Limb (tissue), 2 donors: ENCODE results near the gene MESD.

ENCODE experiments used
- DNase-seq, 2 donors: peaks; one replicate each; pipeline ENCODE4 v3.0.0-alpha.2; 2016; ENCODE audit errors: extremely low spot score in 2 of 2

MESD gene

DNA sequence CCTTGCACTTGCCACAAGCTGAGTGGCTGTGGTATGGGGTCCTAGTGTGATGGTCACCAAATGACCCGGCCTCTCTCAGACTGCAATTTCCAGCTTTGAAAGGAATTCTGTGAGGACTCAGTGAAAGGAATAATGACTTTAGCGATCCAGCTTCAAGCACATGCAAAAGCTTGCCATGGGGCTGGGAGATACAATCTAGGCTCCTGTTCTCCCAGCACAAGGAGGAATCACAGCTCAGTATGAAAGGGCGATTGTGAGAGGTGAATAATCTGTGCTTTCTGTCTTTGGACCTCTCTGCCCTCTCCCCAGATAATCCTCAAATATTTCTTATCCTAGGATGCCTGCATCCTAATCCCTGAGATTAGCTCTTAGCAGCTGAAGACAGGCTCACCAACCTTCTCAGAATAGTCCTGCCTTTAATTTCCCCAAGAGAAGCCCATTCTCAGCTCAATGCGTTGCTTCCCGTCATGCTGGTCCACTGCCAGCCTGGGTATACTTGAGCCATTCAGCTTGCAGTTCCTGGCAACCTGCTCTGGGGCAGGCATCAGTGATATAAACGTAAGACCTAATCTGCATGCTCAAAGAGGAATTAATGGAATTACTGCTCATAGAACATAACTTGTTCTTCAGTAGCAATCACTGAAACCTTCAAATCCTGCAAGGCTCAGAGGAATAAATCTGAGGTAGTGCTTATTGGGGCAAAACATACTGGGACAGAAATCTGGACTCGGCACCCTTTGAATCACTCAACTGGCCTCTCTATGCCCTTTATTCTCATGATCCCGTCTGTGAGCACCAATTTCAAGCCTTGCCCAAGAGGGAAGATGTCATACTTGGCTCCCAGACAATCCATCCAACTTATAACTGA, 26.2 kb upstream of the MESD start:
- DNase-seq, result no peak

DNA sequence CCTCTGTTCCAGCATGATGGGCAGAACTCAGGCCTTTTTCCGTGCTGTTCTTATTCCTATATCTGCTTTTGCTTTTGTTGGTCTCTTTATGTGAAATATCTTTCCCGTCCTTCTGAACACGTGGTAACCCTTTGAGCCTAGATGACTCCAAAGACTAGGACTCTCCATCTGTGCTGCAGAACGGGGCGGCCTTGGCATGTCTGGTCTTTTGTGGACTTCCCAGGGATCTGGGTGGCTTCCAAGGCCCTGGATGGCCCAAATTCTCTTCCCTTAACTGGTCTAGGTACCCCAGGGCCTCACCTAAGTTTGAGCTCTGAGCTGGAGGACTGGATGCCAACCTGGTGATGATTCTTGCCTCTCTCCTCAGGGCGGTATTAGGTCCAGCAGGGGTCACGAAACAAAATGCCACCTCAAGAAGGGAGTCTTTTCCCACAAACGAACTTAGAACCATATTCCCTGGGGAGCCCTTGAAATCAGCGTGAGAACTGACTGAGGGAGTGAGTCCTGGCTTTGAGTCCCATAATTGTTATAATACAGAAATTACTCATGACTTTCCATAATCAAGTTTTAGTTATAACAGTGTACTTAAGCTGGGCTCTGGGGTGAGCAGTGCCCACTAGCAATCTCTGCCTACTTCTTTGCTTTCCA, 25.0 kb upstream of the MESD start:
- no peak for DNase-seq

DNA sequence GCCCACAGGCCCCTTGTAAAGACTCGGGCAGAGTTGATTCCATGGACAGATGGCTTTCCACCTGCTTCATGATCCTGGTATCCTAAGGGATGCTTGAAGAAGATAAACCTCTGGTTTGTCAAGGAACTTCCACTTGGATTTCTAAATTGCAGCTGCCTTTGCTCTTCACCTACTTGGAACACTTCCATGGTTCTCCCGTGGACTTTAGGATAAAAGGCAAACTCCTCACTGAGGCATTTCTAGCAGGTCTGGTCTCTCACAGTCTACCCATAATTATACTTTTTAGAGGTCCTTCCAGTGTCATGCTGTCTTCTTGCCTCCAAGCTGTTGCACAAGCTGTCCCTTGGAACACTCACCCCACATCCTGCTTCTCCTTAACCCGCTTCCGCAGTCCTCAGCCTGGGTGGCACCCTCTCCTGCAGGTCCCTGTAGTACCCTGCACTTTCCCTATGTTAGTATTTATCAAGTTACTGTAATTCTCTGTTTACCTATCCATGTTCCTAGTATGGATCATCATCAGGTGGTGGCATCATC, 23.8 kb upstream of the MESD start:
- no peak for DNase-seq

DNA sequence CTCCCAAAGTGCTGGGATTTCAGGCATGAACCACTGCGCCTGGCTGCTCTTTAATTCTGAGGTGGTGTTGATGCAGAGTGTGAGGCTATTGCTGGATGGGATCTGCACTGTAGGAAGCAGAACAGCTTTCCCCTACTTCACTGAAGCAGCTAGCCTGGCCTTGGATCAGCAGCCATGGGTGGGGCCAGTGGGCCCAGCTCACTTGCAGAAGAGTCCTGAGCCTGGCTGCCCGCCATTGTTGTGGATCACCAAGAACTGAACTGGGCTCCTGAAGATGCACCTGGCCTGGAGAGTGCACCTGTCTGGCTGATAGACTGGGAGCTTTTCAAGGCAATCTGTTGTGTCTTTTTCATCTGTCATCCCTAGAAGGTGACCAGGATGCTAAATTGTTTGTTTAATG, 23.0 kb upstream of the MESD start:
- no peak for DNase-seq

DNA sequence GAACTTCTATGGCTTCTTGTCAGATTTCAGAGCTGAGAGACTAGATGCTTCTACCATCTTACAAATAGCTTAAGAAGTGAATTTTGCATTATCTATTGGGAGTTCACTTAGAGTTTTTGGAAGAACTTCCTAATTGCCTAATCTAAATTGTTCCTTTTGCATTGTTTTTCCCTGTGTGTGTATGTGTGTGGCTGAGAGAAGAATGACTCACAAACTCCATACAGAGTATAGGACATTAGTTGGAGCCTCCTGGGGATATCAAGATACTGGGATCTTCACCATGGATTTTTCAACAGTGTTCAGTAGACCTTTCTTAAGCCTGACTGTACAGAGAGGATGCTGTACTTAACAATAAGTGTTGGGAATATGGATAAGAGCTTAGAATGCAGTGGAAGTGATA, 22.0 kb upstream of the MESD start:
- DNase-seq, result no peak

DNA sequence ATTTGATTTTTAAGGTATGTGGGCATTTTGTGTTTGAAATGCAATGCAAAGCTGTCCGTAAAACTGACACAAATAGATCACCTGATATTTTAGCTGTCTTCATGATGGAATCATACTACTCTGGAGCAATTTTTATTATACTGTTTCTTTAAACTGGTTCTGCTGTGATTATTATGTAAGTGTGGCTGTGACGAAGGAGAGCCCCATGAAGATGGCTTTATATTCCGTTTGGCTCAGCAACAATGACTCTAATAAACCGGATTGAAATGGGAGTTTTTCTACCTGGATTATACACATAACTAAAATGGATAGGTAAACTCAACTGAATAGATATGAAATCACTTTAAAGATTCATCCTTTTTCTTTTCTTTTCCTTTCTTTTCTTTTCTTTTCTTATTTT, 20.5 kb upstream of the MESD start:
- no peak for DNase-seq

DNA sequence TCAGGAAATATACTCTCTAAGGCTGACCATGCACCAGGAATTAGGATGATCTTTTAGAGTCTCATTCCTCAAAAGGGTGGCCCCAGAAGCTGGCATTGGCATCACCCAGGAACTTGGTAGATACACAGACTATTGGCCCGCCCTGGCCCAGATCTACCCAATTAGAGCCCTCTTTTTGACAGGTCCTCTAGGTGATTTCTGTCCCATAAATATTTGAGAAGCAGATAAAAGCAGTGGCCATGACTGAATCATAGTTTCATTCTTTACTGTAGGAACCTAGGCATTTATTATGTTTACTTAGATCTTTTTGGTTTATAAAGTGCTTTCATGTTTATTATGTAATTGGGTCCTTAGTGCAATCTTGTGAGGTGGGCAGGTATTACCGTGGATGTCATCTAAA, 18.7 kb upstream of the MESD start:
- no peak for DNase-seq

DNA sequence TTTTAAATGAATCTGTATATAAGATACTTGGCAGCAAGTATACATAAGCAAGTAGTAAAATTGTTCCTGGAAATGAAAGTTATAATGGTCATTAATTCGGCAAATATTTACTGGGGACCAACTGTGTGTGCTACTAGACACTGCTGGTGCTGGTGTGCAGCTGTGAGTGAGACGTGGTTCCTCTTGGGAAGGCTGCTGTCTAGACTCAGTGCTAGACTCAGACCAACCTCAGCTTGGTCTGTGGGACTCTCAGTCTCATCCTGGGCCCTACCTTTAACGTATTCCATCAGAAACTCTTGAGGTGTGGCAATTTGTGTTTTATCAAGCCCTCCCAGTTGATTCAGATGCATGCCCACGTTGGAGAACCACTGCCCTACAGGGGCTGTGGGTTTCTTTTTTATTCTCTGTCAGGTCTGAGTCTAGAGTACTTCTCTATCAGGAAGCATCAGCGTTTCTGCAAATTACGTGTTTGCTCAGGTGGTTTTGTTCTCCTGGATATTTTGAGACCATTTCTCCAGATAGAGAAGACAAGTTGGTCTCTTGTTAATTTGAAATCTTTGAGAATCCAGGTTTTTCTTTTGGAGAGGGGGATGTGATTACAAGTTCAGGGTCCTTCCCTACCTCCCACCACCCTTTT, 17.9 kb upstream of the MESD start:
- DNase-seq, result no peak

DNA sequence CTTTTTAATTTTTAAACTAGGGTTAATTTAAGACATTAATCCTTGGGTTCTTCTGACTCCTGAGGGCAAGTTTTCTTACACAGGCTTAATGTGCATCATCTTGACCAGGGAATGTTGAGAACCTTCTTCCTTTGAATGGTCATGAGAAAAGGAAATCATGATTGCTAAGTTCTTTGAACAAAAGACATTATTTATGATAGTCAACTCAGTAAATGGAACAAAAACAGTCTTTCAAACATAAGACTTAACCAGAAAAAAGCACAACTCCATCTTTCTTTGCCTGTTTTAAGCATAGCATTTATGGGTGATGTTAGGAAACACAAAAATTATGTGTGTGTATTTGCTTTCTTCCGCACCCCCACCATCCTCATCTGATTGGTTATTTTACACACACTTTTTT, 16.5 kb upstream of the MESD start:
- no peak for DNase-seq

DNA sequence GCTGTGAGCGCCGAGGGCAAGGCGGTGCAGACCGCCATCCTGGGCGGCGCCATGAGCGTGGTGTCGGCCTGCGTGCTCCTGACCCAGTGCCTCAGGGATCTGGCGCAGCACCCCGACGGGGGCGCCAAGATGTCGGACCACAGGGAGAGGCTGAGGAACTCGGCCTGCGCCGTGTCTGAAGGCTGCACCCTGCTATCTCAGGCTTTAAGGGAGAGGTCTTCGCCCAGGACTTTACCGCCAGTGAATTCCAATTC, 13.4 kb upstream of the MESD start:
- no peak for DNase-seq

DNA sequence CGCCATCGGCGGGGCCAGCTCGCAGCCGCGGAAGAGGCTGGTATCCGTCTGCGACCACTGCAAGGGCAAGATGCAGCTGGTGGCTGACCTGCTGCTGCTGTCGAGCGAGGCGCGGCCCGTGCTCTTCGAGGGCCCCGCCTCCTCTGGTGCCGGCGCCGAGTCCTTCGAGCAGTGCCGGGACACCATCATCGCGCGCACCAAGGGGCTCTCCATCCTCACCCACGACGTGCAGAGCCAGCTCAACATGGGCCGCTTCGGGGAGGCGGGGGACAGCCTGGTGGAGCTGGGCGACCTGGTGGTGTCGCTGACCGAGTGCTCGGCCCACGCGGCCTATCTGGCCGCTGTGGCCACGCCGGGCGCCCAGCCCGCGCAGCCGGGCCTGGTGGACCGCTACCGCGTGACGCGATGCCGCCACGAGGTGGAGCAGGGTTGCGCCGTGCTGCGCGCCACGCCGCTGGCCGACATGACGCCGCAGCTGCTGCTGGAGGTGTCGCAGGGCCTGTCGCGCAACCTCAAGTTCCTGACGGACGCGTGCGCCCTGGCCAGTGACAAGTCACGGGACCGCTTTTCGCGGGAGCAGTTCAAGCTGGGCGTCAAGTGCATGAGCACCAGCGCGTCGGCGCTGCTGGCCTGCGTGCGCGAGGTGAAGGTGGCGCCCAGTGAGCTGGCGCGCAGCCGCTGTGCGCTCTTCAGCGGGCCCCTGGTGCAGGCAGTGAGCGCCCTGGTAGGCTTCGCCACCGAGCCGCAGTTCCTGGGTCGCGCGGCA, 12.9 kb upstream of the MESD start:
- DNase-seq, result peak in 1 of 2 donors; percentile 36

DNA sequence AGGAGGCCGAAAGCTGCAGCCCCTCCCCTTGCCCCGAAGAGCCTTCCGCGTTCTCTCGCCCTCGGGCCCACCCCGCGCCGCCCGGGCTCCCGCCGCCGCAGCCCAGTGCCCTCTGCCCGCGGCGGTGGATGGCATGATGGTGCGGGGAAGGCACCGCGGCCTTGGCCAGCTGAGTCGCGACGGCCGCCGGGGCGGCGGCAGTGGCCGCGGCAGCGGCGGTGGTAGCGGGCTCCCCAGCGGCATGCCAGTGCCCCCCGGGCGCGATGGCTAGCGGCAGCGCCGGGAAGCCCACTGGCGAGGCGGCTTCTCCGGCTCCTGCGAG, 12.4 kb upstream of the MESD start:
- no peak for DNase-seq

DNA sequence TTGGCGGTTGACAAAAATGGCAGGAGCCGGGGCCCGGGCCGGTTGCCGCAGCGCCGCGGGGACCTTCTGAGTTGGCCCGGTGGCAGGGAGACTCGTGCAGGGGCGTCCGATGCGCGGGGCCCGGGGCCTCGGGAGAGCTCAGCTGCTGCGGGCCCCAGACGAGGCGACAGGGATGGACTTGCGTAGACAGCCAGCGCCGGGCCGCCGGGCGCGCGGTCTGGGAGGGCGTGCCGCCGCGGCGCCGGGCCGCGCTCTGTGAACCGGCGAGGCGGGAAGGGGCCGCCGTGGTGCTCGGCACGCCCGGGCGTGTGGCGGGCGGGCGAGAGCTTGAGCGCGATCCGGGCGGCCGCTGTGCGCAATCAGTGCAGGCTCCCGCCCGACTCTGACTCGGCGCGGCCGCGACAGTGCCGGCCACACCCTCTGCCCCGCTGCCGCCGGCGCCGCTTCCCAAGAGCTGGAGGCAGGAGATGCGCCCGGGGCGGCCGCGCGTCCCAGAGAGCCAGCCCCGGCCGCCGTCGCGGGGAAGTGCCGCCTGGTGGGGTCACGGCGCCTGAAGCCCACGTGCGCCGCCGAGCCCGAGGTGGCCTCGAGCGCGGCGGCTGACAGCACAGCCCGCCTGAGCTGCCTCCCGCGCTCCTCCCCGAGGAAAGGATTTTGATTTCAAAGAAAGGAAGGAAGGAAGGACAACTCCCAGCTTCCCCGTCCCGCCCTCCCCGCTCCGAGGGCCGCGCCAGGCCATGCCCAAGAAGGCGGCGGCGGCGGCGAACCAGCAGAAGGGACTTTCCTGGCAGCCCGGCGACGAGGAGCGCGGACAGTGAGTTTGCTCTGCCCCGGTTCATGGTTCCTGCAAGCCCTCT, 11.8 kb upstream of the MESD start:
- DNase-seq, result peak; percentile 32 to 74

DNA sequence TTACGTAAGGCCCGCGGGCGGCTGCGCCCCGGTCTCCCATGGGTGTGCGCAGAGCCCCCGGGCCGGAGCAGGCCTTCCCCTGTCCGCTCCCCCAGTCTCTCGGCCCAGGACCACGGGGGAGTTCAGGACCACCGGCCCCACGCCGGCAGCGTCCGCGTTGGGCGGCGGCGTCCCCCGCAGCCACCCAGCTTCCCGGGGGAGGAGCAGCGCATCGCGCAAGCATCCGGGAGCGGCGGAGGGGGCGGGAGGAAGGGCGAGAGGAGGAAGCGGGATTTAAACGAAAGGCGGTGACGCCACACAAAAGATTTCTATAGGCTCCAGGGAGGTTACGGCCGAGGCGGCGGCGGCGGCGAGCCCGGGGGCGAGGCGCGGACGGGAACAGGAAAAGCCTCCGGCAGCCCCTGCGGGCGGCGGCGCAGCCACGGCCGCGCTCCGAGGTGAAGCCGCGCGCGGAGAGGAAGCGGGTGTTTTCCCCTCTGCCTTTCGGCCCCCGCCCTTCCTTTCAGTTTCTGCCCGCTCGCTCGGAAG, 11.1 kb upstream of the MESD start, which contains the start of gene TLNRD1:
Gene TLNRD1, plus strand, starts transcription at position 300 of the 528 bp plus-strand sequence. CDS start 1,349 bp downstream, outside the sequence.
- DNase-seq, result peak; percentile 82 to 93

DNA sequence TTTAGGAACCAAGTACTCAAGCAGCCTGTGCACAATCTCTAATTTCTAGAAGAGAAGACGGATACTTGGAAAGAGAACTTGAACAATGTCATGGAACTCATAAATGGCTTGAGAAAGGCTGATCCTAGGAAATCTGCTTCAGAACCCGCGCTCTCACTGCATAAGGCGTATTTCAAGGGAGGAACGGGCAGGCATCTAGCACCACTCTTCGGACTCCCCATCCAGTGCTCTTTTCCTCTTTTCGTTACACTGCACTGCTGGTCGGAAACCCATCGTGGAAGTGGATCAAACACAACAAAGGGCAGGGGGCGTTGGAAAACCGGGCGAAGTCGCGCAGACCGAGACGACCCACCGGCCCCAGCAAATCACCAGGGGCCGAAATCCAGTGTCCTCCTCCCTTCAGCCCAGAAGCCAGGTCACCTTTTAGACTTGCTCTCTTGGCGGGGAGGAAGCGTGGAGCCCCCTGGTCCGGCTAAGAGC, 10.6 kb upstream of the MESD start:
- peak in 1 of 2 donors; percentile 21 for DNase-seq

DNA sequence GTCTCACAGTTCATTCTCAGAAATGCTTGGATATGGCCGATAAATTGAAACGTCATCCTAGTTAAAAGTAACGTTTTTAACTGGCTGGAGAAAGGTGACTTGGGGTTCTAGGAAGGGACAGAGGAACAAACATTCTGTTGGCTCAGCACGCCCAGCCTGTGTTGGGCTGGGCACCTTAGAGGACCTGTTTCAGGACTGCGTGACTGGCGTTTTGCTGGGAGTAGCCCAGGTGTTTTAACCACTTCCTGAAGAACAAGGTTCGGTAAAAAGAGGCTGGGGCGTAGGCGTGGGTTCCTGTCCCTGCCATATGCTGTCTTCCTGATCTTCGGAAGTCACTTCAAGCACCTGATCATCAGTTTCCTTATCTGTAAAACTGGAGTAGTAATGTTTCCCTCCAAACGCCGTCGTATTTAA, 10.0 kb upstream of the MESD start:
- DNase-seq, result no peak

DNA sequence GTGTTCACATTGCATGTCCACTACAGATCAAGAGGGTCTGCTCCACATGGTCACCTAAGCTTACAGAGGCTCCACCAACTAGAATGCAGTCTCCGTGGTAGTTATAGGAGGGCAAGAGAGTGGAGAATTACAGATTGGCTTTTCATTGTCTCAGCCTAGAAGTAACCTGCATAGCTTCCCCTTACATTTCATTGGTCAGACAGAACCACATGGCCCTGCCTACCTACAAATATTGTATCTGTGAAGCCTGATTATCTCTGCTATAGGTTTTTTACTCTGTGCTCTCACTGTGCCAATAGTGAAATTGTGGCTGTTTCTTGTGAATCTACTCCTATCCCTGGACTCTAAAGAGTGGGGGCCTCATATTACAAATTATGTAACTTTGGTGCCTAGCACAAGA, 8.6 kb upstream of the MESD start:
- DNase-seq, result no peak

DNA sequence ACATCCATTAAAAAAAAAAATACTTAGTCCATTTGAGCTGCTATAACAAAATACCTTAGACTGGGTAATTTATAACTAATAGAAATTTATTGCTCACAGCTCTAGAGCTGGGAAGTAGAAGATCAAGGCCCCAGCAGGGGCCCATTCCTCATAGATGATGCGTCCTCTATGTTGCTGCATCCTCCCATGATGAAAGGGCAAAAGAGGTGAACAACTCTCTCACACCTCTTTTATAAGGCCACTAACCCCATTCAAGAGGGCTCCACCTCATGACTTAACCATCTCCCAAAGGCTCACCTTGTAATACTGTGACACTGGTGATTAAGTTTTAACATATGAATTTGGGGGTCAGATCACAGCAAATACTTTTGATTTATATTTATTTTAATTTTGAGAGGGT, 8.1 kb upstream of the MESD start:
- DNase-seq, result no peak

DNA sequence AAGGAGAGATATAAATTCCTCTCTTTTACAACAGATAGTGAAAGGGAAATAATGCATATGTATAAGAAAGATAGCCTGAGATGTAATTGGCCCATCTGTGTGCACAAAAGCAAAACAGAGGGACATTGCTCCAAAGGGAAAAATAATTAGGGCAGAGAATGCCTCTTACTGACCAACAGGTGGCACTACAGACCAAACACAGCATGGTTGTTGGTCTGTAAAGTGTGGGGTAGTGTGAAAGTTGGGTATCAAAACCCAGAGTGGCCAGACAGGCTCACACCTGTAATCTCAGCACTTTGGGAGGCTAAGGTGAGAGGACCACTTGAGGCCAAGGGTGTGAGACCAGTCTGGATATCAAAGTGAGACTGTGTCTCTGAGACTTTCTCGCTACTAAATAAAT, 6.6 kb upstream of the MESD start:
- no peak for DNase-seq

DNA sequence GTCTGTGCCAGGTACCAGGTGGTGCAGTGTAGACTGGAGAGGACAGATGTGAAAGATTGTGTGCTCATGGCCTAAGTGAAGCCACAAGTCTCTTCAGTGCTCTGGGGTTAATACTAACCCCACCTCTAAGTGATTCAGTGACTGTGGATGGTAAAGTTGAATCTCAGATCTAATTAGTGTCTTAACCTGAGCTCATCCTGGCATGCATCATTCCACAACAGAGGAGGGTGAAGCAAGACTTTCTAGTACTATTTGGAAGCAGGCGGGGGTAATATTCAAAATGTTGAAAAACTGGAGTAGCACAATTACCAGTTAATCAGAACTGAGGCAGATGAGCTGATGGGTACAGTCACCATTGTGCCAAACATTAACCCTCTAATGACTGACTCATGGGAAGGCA, 2.8 kb upstream of the MESD start:
- DNase-seq, result no peak

DNA sequence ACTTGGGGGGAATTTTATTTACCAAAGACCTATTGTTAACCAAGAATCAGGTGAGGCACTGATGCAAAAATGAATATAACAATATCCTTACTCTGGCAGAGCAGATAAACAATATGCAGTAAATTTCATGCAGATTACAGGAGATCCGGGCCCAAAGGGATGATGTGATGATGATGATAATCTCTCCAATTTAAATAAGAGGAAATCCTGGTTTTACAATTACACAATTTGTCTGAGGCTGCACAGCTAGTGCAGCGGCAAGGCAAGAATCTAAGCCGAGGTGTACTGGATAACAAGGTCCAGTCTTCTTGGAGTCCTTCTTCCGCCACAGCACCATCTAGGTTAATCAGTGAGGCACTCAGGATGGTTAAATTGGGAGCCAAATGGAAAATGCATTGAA, 2.4 kb upstream of the MESD start:
- no peak for DNase-seq
